H54 (cell line): ENCODE measurements around the gene RIN3.
A peak's percentile ranks its signal among the peaks of the same experiment; 100 is the strongest.

ENCODE experiments used
- DNase-seq: peaks from one replicate; pipeline ENCODE4 v3.0.0; 2011; ENCODE audit warnings: low spot score, mixed read lengths; ENCODE audit not compliant: insufficient read length
- FAIRE-seq: peaks from 3 replicates; lab custom pipeline; 2011; peaks lifted over from hg19 to GRCh38; lab: Jason Lieb, UNC
- POLR2A ChIP-seq: IDR thresholded peaks from 2 replicates; pipeline ENCODE4 v1.6.1; 2011; ENCODE audit warnings: low read depth, mild to moderate bottlenecking, low read length

RIN3 gene

GRCh38 chr14:92616178-92616577, 102.6 kb downstream of the RIN3 start:
- DNase-seq (no peak), FAIRE-seq (no peak)
- TF ChIP-seq POLR2A = no peak

GRCh38 chr14:92617581-92617980, 104.0 kb downstream of the RIN3 start:
- no peak for TF ChIP-seq POLR2A

GRCh38 chr14:92619671-92620456, 106.3 kb downstream of the RIN3 start:
- DNase-seq = no peak
- no peak for FAIRE-seq
- no peak for TF ChIP-seq POLR2A

More at GRCh38 chr14:92617581-92617980, 104.0 kb downstream of the RIN3 start:
- DNase-seq (no peak), FAIRE-seq (no peak)

GRCh38 chr14:92622311-92622710, 108.7 kb downstream of the RIN3 start:
- no peak for TF ChIP-seq POLR2A
- DNase-seq = no peak
- FAIRE-seq = no peak

GRCh38 chr14:92624764-92625163, 111.2 kb downstream of the RIN3 start:
- no peak for DNase-seq
- no peak for TF ChIP-seq POLR2A
- peak; percentile 6 for FAIRE-seq

- no peak for TF ChIP-seq POLR2A
- FAIRE-seq (peak; percentile 93), DNase-seq (peak; percentile 61)
These were observed 111.6 kb downstream of the RIN3 start for GRCh38 chr14:92625213-92625612.

GRCh38 chr14:92626041-92626440, 112.5 kb downstream of the RIN3 start:
- no peak for DNase-seq

GRCh38 chr14:92627707-92628215, 114.2 kb downstream of the RIN3 start:
- DNase-seq (no peak), FAIRE-seq (no peak)

More at GRCh38 chr14:92626041-92626440, 112.5 kb downstream of the RIN3 start:
- no peak for FAIRE-seq
- no peak for TF ChIP-seq POLR2A

GRCh38 chr14:92628636-92629035, 115.1 kb downstream of the RIN3 start:
- no peak for FAIRE-seq

More at GRCh38 chr14:92627707-92628215, 114.2 kb downstream of the RIN3 start:
- no peak for TF ChIP-seq POLR2A

GRCh38 chr14:92630367-92630766, 116.8 kb downstream of the RIN3 start:
- no peak for FAIRE-seq

More at GRCh38 chr14:92628636-92629035, 115.1 kb downstream of the RIN3 start:
- no peak for TF ChIP-seq POLR2A
- DNase-seq = no peak

GRCh38 chr14:92631098-92631497, 117.5 kb downstream of the RIN3 start:
- DNase-seq = no peak
- no peak for TF ChIP-seq POLR2A
- FAIRE-seq = no peak

More at GRCh38 chr14:92630367-92630766, 116.8 kb downstream of the RIN3 start:
- DNase-seq = no peak
- no peak for TF ChIP-seq POLR2A

- FAIRE-seq = no peak
- DNase-seq = no peak
- TF ChIP-seq POLR2A = no peak
These were observed 119.1 kb downstream of the RIN3 start for GRCh38 chr14:92632546-92633273.

- FAIRE-seq (no peak), DNase-seq (no peak)
- TF ChIP-seq POLR2A = no peak
These were observed 119.7 kb downstream of the RIN3 start for GRCh38 chr14:92633274-92633616.

- FAIRE-seq (no peak), DNase-seq (no peak)
These were observed 120.1 kb downstream of the RIN3 start for GRCh38 chr14:92633724-92634123.

More at GRCh38 chr14:92633724-92634123, 120.1 kb downstream of the RIN3 start:
- no peak for TF ChIP-seq POLR2A
